Activated CD4-positive, alpha-beta T cell treated with anti-CD3 and anti-CD28 coated beads for 1 hour (primary cell): Measurements from ENCODE around the gene IARS2.
"Not testable (repeated sequence)": the region's sequence is repeated elsewhere in the genome, so short reads cannot be mapped to it uniquely, and the experiment has no call there.

Source experiments
- DNase-seq: peaks from one replicate; pipeline ENCODE4 v3.0.0-alpha.2; 2020

IARS2 gene

DNA sequence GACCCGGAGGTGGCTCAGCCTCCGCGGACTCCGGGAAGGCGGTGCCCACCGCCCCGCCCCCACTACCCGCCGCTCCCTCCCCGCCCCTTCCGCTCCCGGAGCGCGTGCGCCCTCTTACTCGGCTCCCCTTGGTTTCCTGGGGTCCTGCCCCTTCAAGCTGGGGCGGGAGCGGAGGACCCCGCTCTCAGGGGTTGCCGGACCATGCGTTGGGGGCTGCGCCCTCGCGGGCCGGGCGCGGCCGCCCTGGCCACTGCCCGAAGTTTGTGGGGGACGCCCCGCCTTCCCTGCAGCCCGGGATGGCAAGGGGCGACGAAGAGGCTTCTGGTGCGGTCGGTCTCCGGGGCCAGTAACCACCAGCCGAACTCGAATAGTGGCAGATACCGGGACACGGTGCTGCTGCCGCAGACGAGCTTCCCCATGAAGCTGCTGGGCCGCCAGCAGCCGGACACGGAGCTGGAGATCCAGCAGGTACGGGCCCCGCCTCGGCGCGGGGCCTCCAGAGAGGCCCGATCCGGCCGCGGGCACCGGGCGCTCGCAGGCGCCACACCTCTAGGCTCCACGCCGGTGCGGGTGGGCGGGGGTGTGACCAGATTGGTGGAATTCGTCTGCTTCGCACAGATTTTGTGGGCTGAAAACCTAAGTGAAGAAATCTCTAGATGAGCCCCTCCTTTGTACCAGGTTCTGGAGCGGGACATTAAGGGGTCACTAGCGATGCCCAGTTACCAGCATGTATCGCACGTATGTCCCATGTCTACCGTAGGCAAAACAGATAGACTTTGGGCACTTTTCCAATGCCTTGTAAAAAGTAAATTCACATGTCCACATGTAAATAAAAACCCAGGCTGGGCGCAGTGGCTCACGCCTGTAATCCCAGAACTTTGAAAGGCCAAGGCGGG lies at the start of gene IARS2:
TSS of gene IARS2 (plus strand) at position 117 of the 896 bp plus-strand sequence. CDS start at position 202, 85 bp downstream.
- DNase-seq, result peak; percentile 87

DNA sequence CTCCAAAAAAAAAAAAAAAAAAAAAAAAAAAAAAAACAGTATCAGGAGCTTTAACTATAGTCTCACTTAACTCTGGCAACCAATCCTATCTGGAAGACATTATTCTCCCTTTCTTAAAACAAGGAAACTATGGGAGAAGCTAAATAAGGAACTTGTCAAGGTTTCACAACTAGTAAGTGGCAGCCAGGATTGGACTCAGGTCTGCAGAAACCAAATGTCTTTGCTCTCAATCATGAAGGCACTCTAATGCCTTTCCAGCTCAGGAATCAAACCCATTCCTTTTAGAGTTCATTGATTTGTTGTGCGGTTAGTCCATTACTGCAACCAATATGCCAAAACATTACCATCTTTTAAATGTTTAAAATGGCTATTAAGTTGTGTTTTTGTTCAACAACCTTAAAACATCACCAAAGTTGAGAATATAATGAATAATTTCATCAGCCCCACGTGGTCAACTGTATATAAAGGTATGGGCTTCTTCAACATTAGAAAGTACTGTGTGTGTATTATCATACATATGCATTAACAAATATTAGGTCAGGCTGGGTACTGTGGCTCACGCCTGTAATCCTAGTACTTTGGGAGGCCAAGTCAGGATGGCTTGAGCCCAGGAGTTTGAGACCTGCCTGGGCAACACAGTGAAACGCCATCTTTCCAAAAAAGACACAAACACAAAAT lies 49.1 kb upstream of the IARS2 start:
- DNase-seq, result no peak

DNA sequence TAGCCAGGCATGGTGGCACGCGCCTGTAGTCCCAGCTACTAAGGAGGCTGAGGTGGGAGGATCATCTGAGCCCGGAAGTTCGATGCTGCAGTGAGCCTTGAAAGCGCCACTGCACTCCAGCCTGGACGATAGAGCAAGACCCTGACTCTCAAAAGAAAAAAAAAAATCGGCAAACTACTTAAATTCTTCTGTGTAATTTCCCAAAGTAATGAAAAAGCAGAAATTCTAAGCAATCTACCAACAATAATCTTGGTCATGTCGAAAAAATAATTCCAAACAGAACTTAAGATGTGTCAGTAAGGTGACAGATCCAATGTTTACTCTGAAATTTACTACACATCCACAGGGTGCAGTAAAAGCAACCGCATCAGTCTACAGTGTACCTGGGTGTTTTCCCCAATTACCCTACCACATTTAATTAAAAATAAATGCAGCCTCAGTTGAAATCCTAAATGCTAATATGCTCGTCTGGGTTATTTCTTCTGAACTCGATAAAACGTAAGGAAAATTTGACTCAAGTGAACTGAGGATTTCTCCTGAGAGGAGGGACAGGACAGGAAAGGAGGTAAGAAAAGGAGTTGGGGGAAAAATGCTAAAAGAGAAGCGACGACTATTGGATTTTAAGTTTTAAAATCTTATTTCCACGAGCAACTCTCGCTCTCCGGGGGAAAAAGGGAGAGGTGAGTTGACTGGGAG lies 48.4 kb upstream of the IARS2 start:
- no peak for DNase-seq

DNA sequence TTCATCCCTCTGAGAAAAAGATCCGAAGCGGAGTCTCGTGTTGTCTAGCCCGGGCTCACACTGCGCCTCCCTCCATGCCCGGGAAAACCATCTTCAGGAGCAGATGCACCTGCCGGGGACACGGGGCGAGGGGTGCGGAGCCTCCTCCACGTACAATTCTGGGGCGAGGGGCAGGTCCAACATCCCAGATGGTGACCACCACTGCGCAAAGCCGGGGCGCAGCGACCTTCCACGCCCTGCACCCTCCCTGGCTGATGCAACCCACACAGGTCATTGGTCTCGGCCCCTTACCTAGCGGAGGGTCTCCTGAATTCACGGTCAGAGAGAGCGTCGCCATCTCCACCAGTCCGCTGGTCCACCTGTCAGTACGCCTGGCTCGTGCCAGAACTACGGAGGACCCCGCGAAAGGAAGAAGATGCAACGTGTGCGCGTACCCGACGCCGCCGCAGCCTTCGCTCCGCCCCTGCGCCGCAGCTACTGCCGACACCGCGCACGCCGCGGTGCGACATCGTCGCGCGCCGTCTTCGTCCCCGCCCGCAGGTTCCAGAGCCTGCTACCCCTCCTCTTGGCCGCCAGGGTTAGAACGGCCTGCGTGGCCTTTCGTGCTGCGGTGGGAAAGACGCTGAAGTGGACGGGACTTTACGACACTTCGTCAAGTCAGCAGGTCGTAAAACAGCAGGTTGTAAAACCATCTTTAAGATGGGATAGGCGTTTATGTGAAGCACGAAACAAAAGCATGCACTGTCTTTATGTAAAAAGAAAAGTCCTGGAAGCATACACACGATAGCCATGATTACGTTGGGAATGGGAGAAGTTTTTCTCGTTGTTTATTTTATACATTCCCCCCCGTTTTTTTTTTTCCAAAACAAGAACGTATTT lies 47.6 kb upstream of the IARS2 start, which contains the start of gene EPRS1:
TSS of gene EPRS1 (minus strand) at position 454 of the 879 bp plus-strand sequence. CDS start at position 337, 117 bp downstream.
- DNase-seq, result peak; percentile 91

DNA sequence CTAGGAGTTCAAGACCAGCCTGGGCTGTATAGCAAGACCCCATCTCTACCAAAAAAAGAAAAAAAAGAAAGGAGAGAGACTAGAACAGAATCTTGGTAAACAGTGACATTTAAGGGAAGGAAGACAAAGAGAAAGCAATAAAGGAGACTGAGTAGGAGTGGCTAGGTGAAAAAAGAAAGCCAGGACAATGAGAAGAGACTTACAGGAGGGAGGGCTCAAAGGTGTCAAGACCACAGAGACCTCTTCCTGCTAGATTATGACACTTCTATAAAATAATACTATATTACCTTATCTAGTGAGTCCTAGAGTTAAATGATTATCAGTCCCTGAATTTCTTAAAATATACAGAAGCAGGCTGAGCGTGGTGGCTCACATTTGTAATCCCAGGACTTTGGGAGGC lies 37.6 kb upstream of the IARS2 start:
- DNase-seq, result no peak

DNA sequence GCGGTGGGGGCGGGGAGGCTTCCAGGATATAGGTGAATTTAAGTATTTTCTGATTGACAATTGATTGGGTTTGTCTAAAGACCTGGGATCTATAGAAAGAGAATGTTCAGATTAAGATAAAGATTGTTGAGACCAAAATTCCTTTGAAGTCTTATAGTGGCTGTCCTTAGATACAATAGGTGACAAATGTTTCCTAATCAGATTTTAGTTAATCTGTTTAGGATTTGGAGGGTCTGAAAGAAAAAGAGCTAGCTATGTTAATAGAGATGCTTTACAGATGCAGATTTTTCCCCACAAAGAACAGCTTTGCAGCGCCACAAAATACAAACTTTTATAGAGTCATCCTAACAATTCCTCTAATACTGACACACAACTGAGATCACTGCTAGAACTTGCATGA lies 33.1 kb upstream of the IARS2 start:
- DNase-seq, result no peak

DNA sequence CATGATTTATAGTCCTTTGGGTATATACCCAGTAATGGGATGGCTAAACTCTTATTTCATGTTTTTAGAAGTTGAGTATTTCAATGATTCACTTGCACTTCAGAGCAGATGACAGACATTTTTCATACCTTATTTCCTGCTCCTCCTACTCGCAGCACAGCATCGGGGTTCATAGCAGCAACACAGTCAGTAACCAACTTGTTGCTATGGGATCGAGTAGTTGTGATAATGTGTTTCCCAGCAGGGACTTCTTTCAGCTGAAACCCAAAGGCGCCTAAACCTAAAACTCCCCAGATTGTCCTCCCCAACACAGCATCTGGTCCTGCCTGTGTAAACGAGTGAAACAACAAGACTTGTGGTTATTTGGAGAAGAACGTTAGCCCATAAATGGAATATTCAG lies 31.3 kb upstream of the IARS2 start:
- no peak for DNase-seq

DNA sequence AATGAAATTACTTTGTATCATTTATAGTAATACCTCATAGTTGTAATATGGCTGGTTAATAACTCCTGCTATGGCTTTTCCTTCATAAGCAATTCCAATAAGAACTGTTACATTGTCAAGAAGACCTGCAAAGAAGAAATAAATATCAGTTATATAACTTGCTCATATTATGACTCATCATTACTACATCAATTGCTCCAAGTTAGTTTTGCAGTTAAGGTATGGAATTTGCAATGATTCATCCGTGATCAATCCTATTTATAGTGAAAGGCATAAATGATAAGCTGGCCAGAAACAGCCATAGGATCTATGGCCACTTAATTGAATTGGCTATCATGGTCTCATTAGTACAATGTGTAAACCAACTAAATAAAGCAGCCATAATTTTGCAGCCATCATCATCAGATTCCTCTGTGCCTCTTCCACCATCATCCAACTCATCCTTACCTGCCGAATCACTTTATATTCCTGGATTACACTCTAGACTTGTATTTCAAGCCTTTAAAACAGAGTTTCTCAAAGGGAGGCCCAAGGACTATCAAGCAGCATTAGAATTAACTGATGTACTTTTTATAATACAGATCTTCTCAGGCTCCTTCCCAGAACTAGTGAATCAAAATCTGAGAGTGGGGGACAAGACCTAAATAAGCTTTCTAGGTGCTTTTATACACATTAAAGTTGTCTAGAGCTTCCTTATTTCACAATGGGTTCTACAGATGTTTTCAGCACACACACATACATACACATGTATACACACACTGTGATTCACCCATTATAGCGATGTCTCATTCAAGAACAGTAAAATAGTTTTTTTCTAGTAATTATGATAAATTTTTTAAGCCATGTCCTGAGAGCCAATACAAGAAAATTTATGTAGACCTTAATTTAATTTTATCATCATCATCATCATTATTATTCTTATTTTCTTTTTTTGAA lies 26.4 kb upstream of the IARS2 start:
- no peak for DNase-seq

DNA sequence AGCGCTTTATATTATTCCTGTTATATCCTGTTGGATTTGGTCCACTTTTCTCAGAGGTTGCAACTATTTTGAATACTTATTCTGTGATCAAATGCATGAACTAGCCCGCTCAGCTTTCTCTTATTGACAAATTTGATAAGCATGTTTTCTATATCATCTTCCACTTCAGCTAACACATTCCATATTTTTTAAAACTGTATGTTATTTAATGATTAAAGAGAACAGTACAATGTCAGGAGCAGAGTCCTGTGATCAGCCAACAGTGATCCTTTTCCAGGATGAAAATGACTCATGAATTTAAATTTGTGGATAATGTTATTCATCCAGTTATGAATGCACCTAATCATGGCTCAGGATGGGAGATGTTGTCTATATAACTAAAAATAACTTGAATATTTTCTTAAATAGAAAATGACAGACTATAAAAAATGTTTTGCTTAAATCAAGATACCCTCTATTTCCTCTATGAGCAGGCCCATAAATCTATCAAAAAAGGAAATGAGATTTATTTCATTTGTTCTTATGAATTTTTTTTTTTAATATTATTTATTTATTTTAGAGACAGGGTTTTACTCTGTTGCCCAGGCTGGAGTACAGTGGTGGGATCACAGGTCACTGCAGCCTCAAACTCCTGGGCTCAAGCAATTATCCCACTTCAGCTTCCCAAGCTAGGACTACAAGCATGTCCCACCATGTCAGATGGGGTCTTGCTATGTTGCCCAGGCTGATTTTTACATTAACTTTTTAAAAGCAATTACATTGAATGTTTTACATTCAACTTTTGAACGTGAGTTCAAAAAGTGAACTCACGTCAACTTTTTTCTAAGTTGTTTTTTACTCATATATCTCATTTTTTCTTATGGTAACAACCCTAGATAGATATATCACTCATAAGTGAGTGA lies 16.8 kb upstream of the IARS2 start:
- no peak for DNase-seq

DNA sequence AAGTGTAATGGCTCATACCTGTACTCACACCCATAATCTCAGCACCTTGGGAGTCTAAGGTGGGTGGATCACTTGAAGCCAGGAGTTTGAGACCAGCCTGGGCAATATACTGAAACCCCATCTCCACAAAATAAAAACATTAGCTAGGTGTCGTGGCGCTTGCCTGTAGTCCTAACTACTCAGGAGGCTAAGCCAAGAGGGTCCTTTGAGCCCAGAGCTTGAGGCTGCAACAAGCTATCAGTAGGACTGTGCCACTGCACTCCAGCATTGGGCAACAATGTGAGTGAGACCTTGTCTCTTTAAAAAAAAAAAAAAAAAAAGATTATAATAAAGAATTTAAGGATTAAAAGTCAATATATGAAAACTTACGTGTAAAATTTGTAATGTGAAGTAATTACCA lies 16.0 kb upstream of the IARS2 start:
- DNase-seq, result no peak

DNA sequence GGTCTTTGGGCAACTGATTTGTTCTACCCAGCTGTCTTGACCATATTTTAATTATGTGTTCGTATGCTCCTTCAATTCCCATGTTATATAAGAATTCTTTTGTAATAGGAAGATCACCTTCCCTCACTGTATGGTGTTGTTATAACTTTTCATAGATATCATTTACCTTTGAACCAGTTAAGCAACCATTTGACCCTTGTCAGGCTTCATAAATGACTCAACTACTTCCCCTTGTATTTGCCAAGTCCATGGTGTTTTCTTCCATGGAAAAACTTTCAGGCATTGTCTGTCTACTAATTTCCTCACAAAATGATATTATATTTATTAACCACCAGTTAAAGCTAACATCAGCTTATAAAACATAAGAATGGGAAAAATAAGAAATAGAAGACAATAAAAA lies 9.5 kb upstream of the IARS2 start:
- DNase-seq, result no peak

DNA sequence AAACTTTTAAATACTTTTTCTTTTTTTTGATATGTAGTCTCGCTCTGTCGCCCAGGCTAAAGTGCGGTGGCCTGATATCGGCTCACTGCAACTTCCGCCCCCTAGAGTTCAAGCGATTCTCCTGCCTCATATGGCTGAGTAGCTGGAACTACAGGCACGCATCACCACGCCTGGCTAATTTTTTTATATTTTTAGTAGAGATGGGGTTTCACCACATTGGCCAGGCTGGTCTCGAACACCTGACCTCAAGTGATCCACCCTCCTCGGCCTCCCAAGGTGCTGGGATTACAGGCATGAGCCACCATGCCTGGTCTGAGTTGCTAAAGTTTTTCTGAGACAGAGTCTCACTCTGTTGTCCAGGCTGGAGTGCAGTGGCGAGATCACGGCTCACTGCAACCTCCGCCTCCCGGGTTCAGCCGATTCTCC lies 7.7 kb upstream of the IARS2 start:
- not testable (repeated sequence) for DNase-seq

DNA sequence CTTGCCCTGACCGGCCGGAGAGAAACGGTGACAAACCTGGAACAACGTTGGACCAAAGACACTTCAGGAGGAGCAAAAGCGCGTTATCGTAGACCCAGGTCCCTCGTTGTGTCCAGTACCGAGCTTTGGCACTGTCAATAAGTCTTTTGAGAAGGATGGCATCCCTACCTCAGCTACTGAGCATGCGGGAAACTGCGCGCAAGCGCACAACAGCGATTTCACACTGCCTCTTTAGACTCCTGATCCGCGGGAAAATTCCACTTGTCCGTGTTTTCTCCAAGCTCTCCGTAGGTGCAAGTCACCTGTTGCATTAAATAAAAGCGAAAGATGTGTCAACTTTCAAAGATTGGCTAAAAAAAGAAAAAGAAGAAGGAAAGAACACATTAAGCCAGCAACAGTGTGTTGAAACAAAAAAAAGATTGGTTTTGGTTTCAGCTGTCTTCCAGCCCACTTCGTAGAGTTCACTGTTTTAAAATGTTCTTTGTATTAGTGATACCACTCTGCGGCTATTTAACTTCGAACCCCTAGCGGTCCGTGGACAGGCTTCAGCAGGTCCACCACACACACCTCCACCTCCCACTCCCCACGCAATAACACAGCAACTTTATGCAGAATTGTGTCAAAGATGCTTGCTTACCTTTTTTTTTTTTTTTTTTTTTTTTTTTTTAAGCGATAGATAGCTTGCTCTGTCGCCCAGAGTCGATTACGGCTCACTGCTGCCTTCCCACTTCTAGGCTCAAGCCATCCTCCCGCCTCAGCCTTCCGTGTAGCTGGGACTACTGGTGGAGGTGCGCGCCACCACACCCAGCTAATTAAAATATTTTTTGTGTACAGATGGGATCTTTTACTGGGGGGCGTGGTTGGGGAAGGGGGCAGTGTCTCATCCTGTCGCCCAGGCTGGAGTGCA lies 4.0 kb upstream of the IARS2 start, which contains the start of gene BPNT1:
TSS of gene BPNT1 (minus strand) at position 139 of the 907 bp plus-strand sequence. CDS start 9,942 bp downstream, outside the sequence.
- peak; percentile 95 for DNase-seq

DNA sequence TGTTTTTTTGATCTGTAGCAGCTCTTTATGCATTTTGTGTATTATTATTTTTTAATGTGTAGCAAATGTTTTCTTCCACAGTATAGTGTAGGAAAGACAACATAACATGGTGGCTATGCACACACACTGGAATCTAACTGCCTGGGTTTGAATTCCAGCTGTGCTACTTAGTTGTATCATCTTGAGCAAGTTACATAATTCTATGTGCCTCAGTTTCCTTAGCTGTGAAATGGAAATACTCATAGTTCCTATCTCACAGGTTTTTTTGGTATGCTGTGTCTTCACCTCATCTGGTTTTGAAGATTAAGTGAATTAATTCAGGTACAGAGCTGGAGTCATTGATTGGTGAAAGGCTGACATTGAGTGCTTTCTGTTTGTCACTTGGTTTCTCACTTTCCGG lies 1.2 kb upstream of the IARS2 start:
- no peak for DNase-seq

DNA sequence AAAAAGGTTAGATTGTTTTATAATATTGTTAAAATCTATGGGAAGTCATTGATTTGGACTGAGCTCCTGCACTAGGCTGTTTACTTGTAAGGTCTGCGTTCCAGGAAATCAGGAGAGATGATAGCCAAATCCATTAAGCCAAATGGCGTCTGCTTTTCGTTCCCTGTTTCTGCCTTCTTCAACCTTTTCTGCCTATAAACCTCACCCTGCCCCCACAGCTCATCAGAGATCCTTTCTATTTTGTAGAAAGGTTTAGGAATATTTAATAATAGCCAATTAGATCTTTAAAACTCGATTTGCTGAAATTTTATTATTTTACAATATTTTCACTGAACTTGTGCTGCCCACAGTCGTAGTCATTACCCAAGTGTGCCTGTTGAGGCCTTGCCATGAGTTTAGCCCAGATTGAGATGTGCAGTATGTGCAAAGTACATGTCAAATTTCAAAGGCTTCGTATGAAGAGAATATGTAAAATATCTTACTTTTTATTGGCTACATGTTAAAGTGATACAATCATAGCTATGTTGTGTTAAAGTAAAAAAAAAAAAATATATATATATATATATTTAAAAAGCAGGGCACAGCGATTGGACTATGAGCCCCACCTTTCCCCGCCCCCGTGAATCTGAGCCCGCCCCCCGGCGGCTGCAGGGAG lies 444 bp upstream of the IARS2 start:
- DNase-seq, result no peak

DNA sequence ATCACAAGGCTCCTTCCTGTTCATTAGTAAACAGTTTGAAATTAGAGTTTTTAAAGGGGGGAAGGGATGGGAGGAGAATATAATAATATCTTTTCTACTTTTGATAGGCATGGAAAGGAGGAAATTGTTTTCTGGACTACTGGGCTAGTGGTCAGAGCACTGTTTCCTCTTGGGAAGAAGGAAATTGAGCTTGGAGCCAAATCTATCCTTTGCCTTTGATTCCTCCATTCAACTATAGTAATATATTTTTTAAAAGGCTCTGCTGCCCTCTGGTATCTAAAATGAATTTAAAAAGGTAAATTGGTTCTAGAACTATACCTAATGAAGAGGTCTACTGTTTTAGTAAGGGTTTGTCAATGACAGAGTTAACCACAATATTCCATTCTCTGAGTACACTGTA lies 5.9 kb downstream of the IARS2 start:
- no peak for DNase-seq

DNA sequence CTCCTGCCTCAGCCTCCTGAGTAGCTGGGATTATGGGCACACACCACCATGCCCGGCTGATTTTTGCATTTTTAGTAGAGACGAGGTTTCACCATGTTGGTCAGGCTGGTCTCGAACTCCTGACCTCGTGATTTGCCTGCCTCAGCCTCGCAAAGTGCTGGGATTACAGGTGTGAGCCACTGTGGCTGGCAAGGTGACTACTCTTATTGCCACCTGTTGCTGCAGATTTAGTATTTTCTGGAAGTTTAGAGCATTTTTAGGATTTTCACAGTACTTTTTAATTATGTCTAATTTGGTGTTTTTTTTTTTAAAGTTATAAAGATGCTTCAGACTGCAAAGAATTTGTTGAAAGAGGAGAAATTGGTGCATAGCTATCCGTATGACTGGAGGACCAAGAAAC lies 16.5 kb downstream of the IARS2 start:
- not testable (repeated sequence) for DNase-seq

DNA sequence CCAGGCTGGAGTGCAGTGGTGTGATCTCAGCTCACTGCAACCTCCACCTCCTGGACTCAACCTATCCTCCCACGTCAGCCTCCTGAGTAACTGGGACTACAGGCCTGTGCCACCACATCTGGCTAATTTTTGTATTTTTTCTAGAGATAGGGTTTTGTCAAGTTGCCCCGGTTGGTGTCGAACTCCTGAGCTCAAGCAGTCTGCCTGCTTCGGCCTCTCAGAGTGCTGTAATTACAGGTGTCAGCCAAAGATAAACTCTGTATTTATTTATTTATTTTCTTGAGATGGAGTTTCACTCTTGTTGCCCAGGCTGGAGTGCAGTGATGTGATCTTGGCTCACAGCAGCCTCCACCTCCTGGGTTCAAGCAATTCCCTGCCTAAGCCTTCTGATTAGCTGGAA lies 18.7 kb downstream of the IARS2 start:
- DNase-seq, result not testable (repeated sequence)
